MM.1S (cell line): ENCODE measurements around the gene RTN3.

Experiments
- DNase-seq: peaks from one replicate; pipeline ENCODE4 v3.0.0-alpha.2; 2015
- H2AFZ ChIP-seq: fragments of 300-600 bp; sonication (generic); 2 replicates; pipeline ENCODE4 v1.6.0; 2016; ENCODE audit warnings: antibody characterized with exemption, low read length
- H3F3A ChIP-seq: fragments of 300-600 bp; sonication (generic); 2 replicates; pipeline ENCODE4 v1.6.1; 2016; ENCODE audit warnings: mild to moderate bottlenecking, antibody characterized with exemption, low read length, moderate library complexity, mixed read lengths; ENCODE audit not compliant: insufficient read depth
- H3K27ac ChIP-seq: fragments of 300-600 bp; sonication (generic); 2 replicates; pipeline ENCODE4 v1.5.1; 2016; ENCODE audit warnings: mild to moderate bottlenecking, low read length
- H3K27me3 ChIP-seq: fragments of 300-600 bp; sonication (generic); replicated peaks from 2 replicates; pipeline ENCODE4 v1.6.0; 2016; ENCODE audit warnings: low read length; ENCODE audit not compliant: insufficient read depth
- H3K36me3 ChIP-seq: fragments of 300-600 bp; sonication (generic); replicated peaks from 2 replicates; pipeline ENCODE4 v1.6.1; 2016; ENCODE audit warnings: mild to moderate bottlenecking, low read length, mixed read lengths; ENCODE audit not compliant: insufficient read depth
- H3K4me1 ChIP-seq: fragments of 300-600 bp; sonication (generic); 2 replicates; pipeline ENCODE4 v1.6.1; 2016; ENCODE audit warnings: low read length, mixed read lengths
- H3K4me2 ChIP-seq: fragments of 300-600 bp; sonication (generic); 2 replicates; pipeline ENCODE4 v1.6.0; 2016; ENCODE audit warnings: low read depth, low read length
- H3K4me3 ChIP-seq: fragments of 300-600 bp; sonication (generic); 2 replicates; pipeline ENCODE4 v1.5.1; 2016; ENCODE audit warnings: low read length, mixed read lengths
- H3K79me2 ChIP-seq: fragments of 300-600 bp; sonication (generic); 2 replicates; pipeline ENCODE4 v1.6.1; 2016; ENCODE audit warnings: mixed run types, low read length, mixed read lengths
- H3K9ac ChIP-seq: fragments of 300-600 bp; sonication (generic); 2 replicates; pipeline ENCODE4 v1.6.1; 2016; ENCODE audit warnings: low read length, mixed read lengths
- H3K9me2 ChIP-seq: fragments of 300-600 bp; sonication (generic); replicated peaks from 2 replicates; pipeline ENCODE4 v1.6.1; 2016; ENCODE audit warnings: mild to moderate bottlenecking, low read length, mixed read lengths; ENCODE audit not compliant: insufficient read depth
- H3K9me3 ChIP-seq: fragments of 300-600 bp; sonication (generic); replicated peaks from 2 replicates; pipeline ENCODE4 v1.6.1; 2016; ENCODE audit warnings: mild to moderate bottlenecking, low read length, mixed read lengths; ENCODE audit not compliant: insufficient read depth
- H4K20me1 ChIP-seq: fragments of 300-600 bp; sonication (generic); 2 replicates; pipeline ENCODE4 v1.6.1; 2016; ENCODE audit warnings: mild to moderate bottlenecking, low read length, moderate library complexity, mixed read lengths; ENCODE audit not compliant: insufficient read depth
- EZH2 ChIP-seq: fragments of 300-600 bp; sonication (generic); optimal IDR thresholded peaks from 2 replicates; pipeline ENCODE3; 2017; ENCODE audit warnings: low read depth, mild to moderate bottlenecking, antibody characterized with exemption, low read length, mixed read lengths
- EZH2phosphoT487 ChIP-seq: fragments of 300-600 bp; sonication (generic); IDR thresholded peaks from 2 replicates; pipeline ENCODE4 v1.6.1; 2018; ENCODE audit warnings: antibody characterized with exemption, low read length
- TF ChIP-seq, protein P1 (sequence below): fragments of 300-600 bp; sonication (generic); IDR thresholded peaks from 2 replicates; pipeline ENCODE4 v1.5.1; 2016; ENCODE audit warnings: antibody characterized with exemption, low read length, mixed read lengths

Gene RTN3

GRCh38 chr11:63711838-63712237, 30.5 kb downstream of the RTN3 start:
- no peak overlapping the region for H3K4me2 ChIP-seq
- no peak overlapping the region for H3K27ac ChIP-seq
- peaks cover 91% of the 10 kb centered on the region for H3K79me2 ChIP-seq
- H2AFZ ChIP-seq: no peak overlapping the region
- H3K4me3 ChIP-seq: no peak overlapping the region
- no peaks in the 10 kb centered on the region for H3K9me3 ChIP-seq
- H3K9ac ChIP-seq: no peak overlapping the region
- no peaks in the 10 kb centered on the region for H3K4me1 ChIP-seq
- TF ChIP-seq EZH2: no peak
- no peak for TF ChIP-seq EZH2phosphoT487
- TF ChIP-seq, protein P1, sequence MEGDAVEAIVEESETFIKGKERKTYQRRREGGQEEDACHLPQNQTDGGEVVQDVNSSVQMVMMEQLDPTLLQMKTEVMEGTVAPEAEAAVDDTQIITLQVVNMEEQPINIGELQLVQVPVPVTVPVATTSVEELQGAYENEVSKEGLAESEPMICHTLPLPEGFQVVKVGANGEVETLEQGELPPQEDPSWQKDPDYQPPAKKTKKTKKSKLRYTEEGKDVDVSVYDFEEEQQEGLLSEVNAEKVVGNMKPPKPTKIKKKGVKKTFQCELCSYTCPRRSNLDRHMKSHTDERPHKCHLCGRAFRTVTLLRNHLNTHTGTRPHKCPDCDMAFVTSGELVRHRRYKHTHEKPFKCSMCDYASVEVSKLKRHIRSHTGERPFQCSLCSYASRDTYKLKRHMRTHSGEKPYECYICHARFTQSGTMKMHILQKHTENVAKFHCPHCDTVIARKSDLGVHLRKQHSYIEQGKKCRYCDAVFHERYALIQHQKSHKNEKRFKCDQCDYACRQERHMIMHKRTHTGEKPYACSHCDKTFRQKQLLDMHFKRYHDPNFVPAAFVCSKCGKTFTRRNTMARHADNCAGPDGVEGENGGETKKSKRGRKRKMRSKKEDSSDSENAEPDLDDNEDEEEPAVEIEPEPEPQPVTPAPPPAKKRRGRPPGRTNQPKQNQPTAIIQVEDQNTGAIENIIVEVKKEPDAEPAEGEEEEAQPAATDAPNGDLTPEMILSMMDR: no peak
- no peaks in the 10 kb centered on the region for H3K9me2 ChIP-seq
- H3F3A ChIP-seq: no peaks in the 10 kb centered on the region
- no peaks in the 10 kb centered on the region for H3K36me3 ChIP-seq
- no peaks in the 10 kb centered on the region; the same call in 1 of the 2 replicates for H4K20me1 ChIP-seq
- no peaks in the 10 kb centered on the region for H3K27me3 ChIP-seq
- no peak for DNase-seq

GRCh38 chr11:63713766-63714165, 32.5 kb downstream of the RTN3 start:
- H3K36me3 ChIP-seq: no peaks in the 10 kb centered on the region
- H3K27ac ChIP-seq: no peak overlapping the region
- no peaks in the 10 kb centered on the region; the same call in 1 of the 2 replicates for H4K20me1 ChIP-seq
- H3K79me2 ChIP-seq: peaks cover 76% of the 10 kb centered on the region
- H2AFZ ChIP-seq: no peak overlapping the region
- no peaks in the 10 kb centered on the region for H3K27me3 ChIP-seq
- no peak overlapping the region for H3K4me2 ChIP-seq
- H3K4me3 ChIP-seq: no peak overlapping the region
- H3F3A ChIP-seq: no peaks in the 10 kb centered on the region
- no peaks in the 10 kb centered on the region for H3K9me3 ChIP-seq
- no peak for DNase-seq
- no peak overlapping the region for H3K9ac ChIP-seq
- TF ChIP-seq, protein P1: no peak
- TF ChIP-seq EZH2 (no peak), EZH2phosphoT487 (no peak)
- H3K4me1 ChIP-seq: no peaks in the 10 kb centered on the region
- H3K9me2 ChIP-seq: no peaks in the 10 kb centered on the region

DNA sequence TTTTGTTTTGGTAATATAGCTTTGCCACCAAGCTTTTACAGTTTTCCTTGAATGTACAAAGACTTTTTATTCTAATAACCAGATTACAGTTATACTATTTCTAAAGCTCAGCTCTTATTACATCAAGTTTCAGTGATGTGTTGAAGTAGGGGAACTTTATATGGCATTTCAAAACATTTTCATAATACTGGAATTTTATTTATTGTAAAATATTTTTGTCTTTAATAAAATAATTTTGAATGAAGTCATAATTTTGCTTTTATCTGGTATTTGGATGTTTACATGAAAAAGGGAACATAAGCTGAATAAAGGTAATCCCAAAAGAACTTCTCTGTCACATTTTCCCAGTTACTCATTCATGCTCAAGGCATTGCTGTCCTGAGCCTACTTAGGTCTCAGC, 34.7 kb downstream of the RTN3 start:
- H3K27ac ChIP-seq: no peak overlapping the region
- no peaks in the 10 kb centered on the region for H3K9me3 ChIP-seq
- no peak overlapping the region for H3K4me2 ChIP-seq
- H2AFZ ChIP-seq: no peak overlapping the region
- H3K9ac ChIP-seq: no peak overlapping the region
- TF ChIP-seq EZH2 (no peak), EZH2phosphoT487 (no peak)
- TF ChIP-seq, protein P1: no peak
- no peak for DNase-seq
- H3K36me3 ChIP-seq: no peaks in the 10 kb centered on the region
- H3K9me2 ChIP-seq: no peaks in the 10 kb centered on the region
- peaks cover 75% of the 10 kb centered on the region for H3K79me2 ChIP-seq
- no peaks in the 10 kb centered on the region; the same call in 1 of the 2 replicates for H4K20me1 ChIP-seq
- no peaks in the 10 kb centered on the region for H3F3A ChIP-seq
- no peak overlapping the region for H3K4me3 ChIP-seq
- no peaks in the 10 kb centered on the region for H3K27me3 ChIP-seq
- no peaks in the 10 kb centered on the region for H3K4me1 ChIP-seq
